Fibroblast of lung (primary cell): ENCODE measurements around the gene SIRT5. TPM values are rescaled to one million over a fixed set of nuclear protein-coding genes. Genes with fewer than 3 reads are reported as not detected.

Experiments
- DNase-seq, 2 donors: peaks; one replicate each; pipeline versions ENCODE4 v3.0.0 to v3.0.0-alpha.2; 2010; ENCODE audit warnings: low read depth in 2 of 2
- H2AFZ ChIP-seq: 2 replicates; pipeline ENCODE4 v1.5.1; 2012; ENCODE audit warnings: low read length, control low read depth, inconsistent platforms
- H3K27ac ChIP-seq: 2 replicates; pipeline ENCODE4 v1.5.1; 2011; ENCODE audit warnings: low read length, control low read depth; ENCODE audit not compliant: insufficient read depth
- H3K27me3 ChIP-seq: 2 replicates; pipeline ENCODE4 v1.5.1; 2011; ENCODE audit warnings: mild to moderate bottlenecking, low read length; ENCODE audit not compliant: control insufficient read depth, insufficient read depth
- H3K36me3 ChIP-seq: 2 replicates; pipeline ENCODE4 v1.5.1; 2011; ENCODE audit warnings: low read length; ENCODE audit not compliant: control insufficient read depth, insufficient read depth
- H3K4me1 ChIP-seq: 2 replicates; pipeline ENCODE4 v1.5.1; 2011; ENCODE audit warnings: low read length; ENCODE audit not compliant: control insufficient read depth, insufficient read depth; ENCODE audit errors: extremely low read depth
- H3K4me2 ChIP-seq: 2 replicates; pipeline ENCODE4 v1.5.1; 2011; ENCODE audit warnings: low read length, control low read depth; ENCODE audit not compliant: insufficient read depth; ENCODE audit errors: extremely low read depth
- H3K4me3 ChIP-seq, 4 experiments: fragments of 200-600 bp in 1 of 4; sonication (generic) in 1 of 4; replicated peaks in 1 of 4; 2 replicates each; pipeline ENCODE4 v1.5.1; 2011 to 2016; ENCODE audit warnings: low read length in 4 of 4, low read depth in 3 of 4, mild to moderate bottlenecking in 3 of 4, control low read depth in 2 of 4, inconsistent platforms in 1 of 4, mixed read lengths in 1 of 4; ENCODE audit not compliant: insufficient read depth in 1 of 4; ENCODE audit errors: control extremely low read depth in 1 of 4
- H3K79me2 ChIP-seq: 2 replicates; pipeline ENCODE4 v1.5.1; 2012; ENCODE audit warnings: mild to moderate bottlenecking, low read length, inconsistent platforms; ENCODE audit not compliant: control insufficient read depth, insufficient read depth
- H3K9ac ChIP-seq: 2 replicates; pipeline ENCODE4 v1.5.1; 2011; ENCODE audit warnings: mild to moderate bottlenecking, low read length, control low read depth; ENCODE audit not compliant: insufficient read depth
- H3K9me3 ChIP-seq: 2 replicates; pipeline ENCODE4 v1.5.1; 2012; ENCODE audit warnings: low read depth, low read length; ENCODE audit not compliant: control insufficient read depth, insufficient read depth
- H4K20me1 ChIP-seq: 2 replicates; pipeline ENCODE4 v1.5.1; 2011; ENCODE audit warnings: low read length; ENCODE audit not compliant: control insufficient read depth, insufficient read depth; ENCODE audit errors: extremely low read depth
- EZH2 ChIP-seq: IDR thresholded peaks from 2 replicates; pipeline ENCODE4 v1.5.1; 2012; ENCODE audit warnings: low read length, control low read depth, mild to moderate bottlenecking; ENCODE audit errors: missing control alignments
- polyA plus RNA-seq, 2 donors: library from polyadenylated mRNA; depleted of rRNA in 1 of 2; stranded (reverse) in 1 of 2; unstranded in 1 of 2; fragments of >200 nt; gene quantifications; 2 replicates each; pipeline ENCODE4 v1.2.1, GENCODE V29; 2011 to 2012; ENCODE audit warnings: missing spikeins in 1 of 2
- total RNA-seq: library from RNA; depleted of rRNA; stranded (reverse); fragments of >200 nt; gene quantifications from 2 replicates; pipeline ENCODE4 v1.2.1, GENCODE V29; 2014
- TF ChIP-seq, protein P1 (sequence below), 2 donors: IDR thresholded peaks in 1 of 2; conservative IDR thresholded peaks in 1 of 2; 1 replicate in 1 of 2; 2 replicates in 1 of 2; pipeline ENCODE4 v1.5.1; 2011 to 2012; ENCODE audit warnings: low read length in 2 of 2, control low read depth in 1 of 2, inconsistent platforms in 1 of 2, low read depth in 1 of 2, mild to moderate bottlenecking in 1 of 2

SIRT5 gene
- total and polyA plus RNA-seq, 2 donors (not counting 1 experiment from before 2014, with no cell fraction given), result 4.4 to 13.5 TPM

DNA sequence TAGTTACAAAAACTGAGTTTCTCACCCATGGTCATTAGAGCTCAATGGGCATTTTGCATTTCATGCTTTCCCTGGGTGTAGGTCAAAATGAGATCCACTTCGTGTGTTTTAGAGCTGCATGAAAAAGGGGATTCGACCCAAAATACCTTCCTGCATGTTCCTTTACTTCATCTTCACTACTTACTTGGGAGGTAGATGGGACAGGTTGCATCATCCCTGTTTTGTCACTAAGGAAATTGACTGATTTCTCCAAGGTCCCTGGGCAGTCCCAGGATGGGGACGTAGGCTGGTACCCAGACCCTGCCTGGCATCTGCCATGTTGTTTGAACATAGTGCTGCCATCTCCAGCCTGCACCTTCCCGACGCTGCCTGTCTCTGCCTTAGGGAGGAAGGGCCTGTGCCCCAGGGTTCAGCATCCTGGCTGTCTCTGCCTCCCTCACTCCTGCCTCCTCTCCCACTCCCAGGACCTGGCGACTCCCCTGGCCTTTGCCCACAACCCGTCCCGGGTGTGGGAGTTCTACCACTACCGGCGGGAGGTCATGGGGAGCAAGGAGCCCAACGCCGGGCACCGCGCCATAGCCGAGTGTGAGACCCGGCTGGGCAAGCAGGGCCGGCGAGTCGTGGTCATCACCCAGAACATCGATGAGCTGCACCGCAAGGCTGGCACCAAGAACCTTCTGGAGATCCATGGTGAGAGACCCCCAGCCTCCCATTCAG lies 17.0 kb downstream of the SIRT5 start:
- no peak overlapping the region for H3K9ac ChIP-seq
- DNase-seq, result no peak

DNA sequence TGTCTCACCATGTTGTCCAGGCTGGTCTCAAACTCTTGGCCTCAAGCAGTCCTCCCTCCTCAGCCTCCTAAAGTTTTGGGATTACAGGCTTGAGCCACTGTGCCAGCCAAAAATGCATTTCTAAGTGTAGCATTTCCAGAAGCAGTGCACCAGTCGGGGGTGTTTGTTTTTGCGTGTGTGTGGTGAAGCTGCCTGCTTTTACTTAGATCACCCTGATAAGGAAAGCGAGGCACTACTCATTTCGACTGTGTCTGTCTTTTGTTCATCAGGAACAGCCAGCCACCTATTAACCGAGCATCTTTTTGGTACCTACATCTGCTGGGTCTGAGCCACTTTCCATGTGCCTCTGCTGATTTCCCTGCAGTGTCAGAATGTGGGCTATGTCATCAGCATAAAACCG lies 18.7 kb downstream of the SIRT5 start:
- peak in 1 of 2 donors; percentile 18 for DNase-seq
- Histone ChIP-seq H3K27me3 (no peaks in the 10 kb centered on the region), H3K4me3 (no peak overlapping the region), H3K9me3 (no peaks in the 10 kb centered on the region), H2AFZ (no peak overlapping the region), H3K4me2 (no peak overlapping the region), H3K79me2 (no peaks in the 10 kb centered on the region), H3K4me1 (no peaks in the 10 kb centered on the region), H4K20me1 (no peaks in the 10 kb centered on the region), H3K27ac (no peak overlapping the region), H3K36me3 (peaks cover 2% of the 10 kb centered on the region), H3K9ac (no peak overlapping the region)
- TF ChIP-seq, protein P1, sequence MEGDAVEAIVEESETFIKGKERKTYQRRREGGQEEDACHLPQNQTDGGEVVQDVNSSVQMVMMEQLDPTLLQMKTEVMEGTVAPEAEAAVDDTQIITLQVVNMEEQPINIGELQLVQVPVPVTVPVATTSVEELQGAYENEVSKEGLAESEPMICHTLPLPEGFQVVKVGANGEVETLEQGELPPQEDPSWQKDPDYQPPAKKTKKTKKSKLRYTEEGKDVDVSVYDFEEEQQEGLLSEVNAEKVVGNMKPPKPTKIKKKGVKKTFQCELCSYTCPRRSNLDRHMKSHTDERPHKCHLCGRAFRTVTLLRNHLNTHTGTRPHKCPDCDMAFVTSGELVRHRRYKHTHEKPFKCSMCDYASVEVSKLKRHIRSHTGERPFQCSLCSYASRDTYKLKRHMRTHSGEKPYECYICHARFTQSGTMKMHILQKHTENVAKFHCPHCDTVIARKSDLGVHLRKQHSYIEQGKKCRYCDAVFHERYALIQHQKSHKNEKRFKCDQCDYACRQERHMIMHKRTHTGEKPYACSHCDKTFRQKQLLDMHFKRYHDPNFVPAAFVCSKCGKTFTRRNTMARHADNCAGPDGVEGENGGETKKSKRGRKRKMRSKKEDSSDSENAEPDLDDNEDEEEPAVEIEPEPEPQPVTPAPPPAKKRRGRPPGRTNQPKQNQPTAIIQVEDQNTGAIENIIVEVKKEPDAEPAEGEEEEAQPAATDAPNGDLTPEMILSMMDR (conservative IDR thresholded peaks at IDR 0.05 in 1 of 2, IDR thresholded peaks at IDR 0.05 in 1 of 2; ENCODE audit: low read depth in 1 of 2, low read length in 2 of 2), result no peak
- no peak for TF ChIP-seq EZH2

More for the DNA sequence above, 17.0 kb downstream of the SIRT5 start:
- no peak for TF ChIP-seq EZH2
- TF ChIP-seq, protein P1 (conservative IDR thresholded peaks at IDR 0.05 in 1 of 2, IDR thresholded peaks at IDR 0.05 in 1 of 2; ENCODE audit: low read depth in 1 of 2, low read length in 2 of 2), result no peak
- Histone ChIP-seq H3K9me3 (no peaks in the 10 kb centered on the region), H2AFZ (no peak overlapping the region), H3K4me1 (peaks cover 4% of the 10 kb centered on the region), H3K4me2 (no peak overlapping the region), H3K79me2 (no peaks in the 10 kb centered on the region), H3K4me3 (no peak overlapping the region), H4K20me1 (no peaks in the 10 kb centered on the region), H3K27me3 (no peaks in the 10 kb centered on the region), H3K36me3 (peaks cover 2% of the 10 kb centered on the region), H3K27ac (no peak overlapping the region)

DNA sequence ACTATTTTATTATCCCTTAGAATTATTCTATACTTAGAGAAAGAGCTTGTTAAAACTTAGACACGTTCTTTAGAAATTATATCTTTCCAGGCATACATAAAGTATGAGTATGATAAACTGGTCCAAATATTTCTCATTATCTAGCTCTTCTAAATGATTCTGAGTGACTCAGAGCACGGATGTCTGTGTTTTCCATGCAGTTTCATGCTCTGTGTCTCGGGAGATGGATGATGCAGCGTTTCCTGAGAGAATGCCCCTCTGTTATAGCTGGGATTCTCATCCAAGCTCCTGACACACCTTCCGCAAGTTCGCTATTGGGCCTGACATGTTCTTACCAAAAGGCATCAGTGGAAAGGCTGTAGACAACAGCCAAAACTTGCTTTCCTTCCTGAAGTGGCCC lies 19.3 kb downstream of the SIRT5 start:
- H3K9me3 ChIP-seq, result no peaks in the 10 kb centered on the region
- H3K4me3 ChIP-seq, result no peak overlapping the region
- H3K9ac ChIP-seq, result no peak overlapping the region
- H3K27ac ChIP-seq, result no peak overlapping the region
- H3K27me3 ChIP-seq, result no peaks in the 10 kb centered on the region
- H4K20me1 ChIP-seq, result no peaks in the 10 kb centered on the region
- no peak for TF ChIP-seq EZH2
- TF ChIP-seq, protein P1 (conservative IDR thresholded peaks at IDR 0.05 in 1 of 2, IDR thresholded peaks at IDR 0.05 in 1 of 2; ENCODE audit: low read depth in 1 of 2, low read length in 2 of 2), result no peak
- H3K36me3 ChIP-seq, result peaks cover 2% of the 10 kb centered on the region
- H2AFZ ChIP-seq, result no peak overlapping the region
- peak in 1 of 2 donors; percentile 83 for DNase-seq
- no peaks in the 10 kb centered on the region for H3K4me1 ChIP-seq
- H3K79me2 ChIP-seq, result no peaks in the 10 kb centered on the region
- H3K4me2 ChIP-seq, result no peak overlapping the region
